ENCODE data around the gene RNF149.

The RNF149 gene

DNA sequence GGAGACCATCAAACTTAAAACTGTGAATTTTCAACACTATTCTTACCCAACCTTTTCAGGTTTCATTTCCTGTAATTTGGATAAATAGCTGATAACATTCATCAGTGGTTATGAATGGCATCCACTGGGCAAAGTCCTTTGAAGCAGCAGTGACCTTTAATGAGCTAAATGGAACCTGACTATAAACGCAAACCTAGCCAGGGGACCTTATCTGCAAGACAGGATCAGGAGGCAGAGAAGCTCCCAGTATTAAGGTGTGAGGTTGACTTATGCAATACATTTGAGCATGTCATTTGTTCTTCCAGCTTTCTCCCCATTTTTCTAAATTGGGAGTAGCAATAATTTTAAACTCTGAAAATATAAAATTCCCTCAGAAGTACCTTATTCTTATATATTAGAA is 40.4 kb upstream of the RNF149 start:
- Histone ChIP-seq H3K27ac (ENCODE audit: poor library complexity, severe bottlenecking) (no peak overlapping the region), H3K4me1 (ENCODE audit: insufficient read depth, poor library complexity, severe bottlenecking) (no peaks in the 10 kb centered on the region), H3K27me3 (ENCODE audit: insufficient read depth, poor library complexity, severe bottlenecking) (no peaks in the 10 kb centered on the region), H3K9me3 (ENCODE audit: severe bottlenecking) (no peaks in the 10 kb centered on the region), H3K36me3 (ENCODE audit: low read depth) (no peaks in the 10 kb centered on the region), H3K4me3 (ENCODE audit: severe bottlenecking) (no peak overlapping the region)
- no peak for ATAC-seq (ENCODE audit: low read depth)
- TF ChIP-seq, protein P1, sequence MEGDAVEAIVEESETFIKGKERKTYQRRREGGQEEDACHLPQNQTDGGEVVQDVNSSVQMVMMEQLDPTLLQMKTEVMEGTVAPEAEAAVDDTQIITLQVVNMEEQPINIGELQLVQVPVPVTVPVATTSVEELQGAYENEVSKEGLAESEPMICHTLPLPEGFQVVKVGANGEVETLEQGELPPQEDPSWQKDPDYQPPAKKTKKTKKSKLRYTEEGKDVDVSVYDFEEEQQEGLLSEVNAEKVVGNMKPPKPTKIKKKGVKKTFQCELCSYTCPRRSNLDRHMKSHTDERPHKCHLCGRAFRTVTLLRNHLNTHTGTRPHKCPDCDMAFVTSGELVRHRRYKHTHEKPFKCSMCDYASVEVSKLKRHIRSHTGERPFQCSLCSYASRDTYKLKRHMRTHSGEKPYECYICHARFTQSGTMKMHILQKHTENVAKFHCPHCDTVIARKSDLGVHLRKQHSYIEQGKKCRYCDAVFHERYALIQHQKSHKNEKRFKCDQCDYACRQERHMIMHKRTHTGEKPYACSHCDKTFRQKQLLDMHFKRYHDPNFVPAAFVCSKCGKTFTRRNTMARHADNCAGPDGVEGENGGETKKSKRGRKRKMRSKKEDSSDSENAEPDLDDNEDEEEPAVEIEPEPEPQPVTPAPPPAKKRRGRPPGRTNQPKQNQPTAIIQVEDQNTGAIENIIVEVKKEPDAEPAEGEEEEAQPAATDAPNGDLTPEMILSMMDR (IDR thresholded peaks at IDR 0.05; ENCODE audit: poor library complexity, severe bottlenecking) = no peak
- no peak for DNase-seq (ENCODE audit: low spot score)

DNA sequence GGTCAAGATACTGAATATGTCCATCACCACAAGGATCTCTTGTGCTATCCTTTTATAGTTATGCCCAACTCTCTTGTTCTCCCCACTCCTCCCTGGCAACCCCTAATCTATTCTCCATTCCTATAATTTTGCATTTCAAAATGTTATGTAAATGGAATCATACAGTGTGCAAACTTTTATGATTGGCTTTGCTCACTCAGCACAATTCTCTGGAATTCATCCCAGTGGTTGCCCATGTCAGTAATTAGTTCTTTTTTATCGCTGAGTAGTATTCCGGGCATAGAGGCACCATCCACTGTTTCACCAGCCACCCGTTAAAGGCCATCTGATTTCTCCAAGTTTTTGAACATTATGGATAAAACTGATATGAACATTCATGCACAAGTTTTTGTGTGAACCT is 38.4 kb upstream of the RNF149 start:
- no peaks in the 10 kb centered on the region for H3K36me3 ChIP-seq (ENCODE audit: low read depth)
- H3K4me1 ChIP-seq (ENCODE audit: insufficient read depth, poor library complexity, severe bottlenecking) = no peaks in the 10 kb centered on the region
- H3K27me3 ChIP-seq (ENCODE audit: insufficient read depth, poor library complexity, severe bottlenecking) = no peaks in the 10 kb centered on the region
- no peak for ATAC-seq (ENCODE audit: low read depth)
- no peaks in the 10 kb centered on the region for H3K9me3 ChIP-seq (ENCODE audit: severe bottlenecking)
- H3K27ac ChIP-seq (ENCODE audit: poor library complexity, severe bottlenecking) = no peak overlapping the region
- no peak overlapping the region for H3K4me3 ChIP-seq (ENCODE audit: severe bottlenecking)
- DNase-seq (ENCODE audit: low spot score) = no peak
- TF ChIP-seq, protein P1 (IDR thresholded peaks at IDR 0.05; ENCODE audit: poor library complexity, severe bottlenecking) = no peak

DNA sequence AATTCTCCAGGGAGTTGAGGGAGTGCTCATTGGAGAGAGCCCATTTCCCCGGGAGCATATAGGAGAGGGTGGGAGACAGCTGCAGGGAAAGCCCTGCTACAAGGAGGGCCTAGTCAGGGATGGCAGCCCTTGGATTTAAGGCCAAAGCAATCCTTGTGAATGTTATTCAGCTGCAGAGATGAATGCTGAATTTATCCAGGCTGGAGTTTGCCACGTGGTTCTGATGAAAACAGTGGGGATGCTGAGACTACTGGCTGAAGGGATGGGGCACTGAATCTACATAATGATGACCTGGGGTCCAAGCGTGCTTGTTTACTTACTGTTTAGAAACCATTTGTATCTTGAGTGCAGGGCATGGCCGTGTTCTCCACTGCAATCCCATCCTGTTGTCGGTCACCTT is 35.6 kb upstream of the RNF149 start:
- H3K27me3 ChIP-seq (ENCODE audit: insufficient read depth, poor library complexity, severe bottlenecking) = no peaks in the 10 kb centered on the region
- H3K27ac ChIP-seq (ENCODE audit: poor library complexity, severe bottlenecking) = no peak overlapping the region
- H3K4me3 ChIP-seq (ENCODE audit: severe bottlenecking) = no peak overlapping the region
- H3K4me1 ChIP-seq (ENCODE audit: insufficient read depth, poor library complexity, severe bottlenecking) = no peaks in the 10 kb centered on the region
- no peaks in the 10 kb centered on the region for H3K9me3 ChIP-seq (ENCODE audit: severe bottlenecking)
- ATAC-seq (ENCODE audit: low read depth) = no peak
- DNase-seq (ENCODE audit: low spot score) = no peak
- TF ChIP-seq, protein P1 (IDR thresholded peaks at IDR 0.05; ENCODE audit: poor library complexity, severe bottlenecking) = no peak
- H3K36me3 ChIP-seq (ENCODE audit: low read depth) = no peaks in the 10 kb centered on the region

DNA sequence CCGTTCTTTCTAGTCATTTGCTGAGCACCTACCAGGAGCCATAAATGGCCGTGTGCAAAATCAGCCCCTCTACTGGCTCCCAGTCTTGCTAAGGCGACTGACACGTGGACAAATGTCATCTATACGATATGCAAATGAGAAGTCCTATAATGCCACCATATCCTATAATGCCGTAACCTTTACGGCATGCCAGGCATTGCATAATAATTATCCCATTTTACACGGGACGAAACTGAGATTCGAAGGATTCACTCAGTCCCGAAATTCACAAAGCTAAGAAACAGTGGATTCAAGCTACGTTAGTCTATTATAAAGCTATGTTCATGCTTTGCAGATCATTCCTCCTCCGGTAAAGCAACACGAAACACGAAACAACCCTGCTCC is 34.1 kb upstream of the RNF149 start:
- Histone ChIP-seq H3K27ac (ENCODE audit: poor library complexity, severe bottlenecking) (no peak overlapping the region), H3K9me3 (ENCODE audit: severe bottlenecking) (no peaks in the 10 kb centered on the region), H3K36me3 (ENCODE audit: low read depth) (no peaks in the 10 kb centered on the region), H3K27me3 (ENCODE audit: insufficient read depth, poor library complexity, severe bottlenecking) (no peaks in the 10 kb centered on the region), H3K4me1 (ENCODE audit: insufficient read depth, poor library complexity, severe bottlenecking) (peaks cover 7% of the 10 kb centered on the region), H3K4me3 (ENCODE audit: severe bottlenecking) (no peak overlapping the region)
- no peak for ATAC-seq (ENCODE audit: low read depth)
- TF ChIP-seq, protein P1 (IDR thresholded peaks at IDR 0.05; ENCODE audit: poor library complexity, severe bottlenecking) = no peak
- DNase-seq (ENCODE audit: low spot score) = no peak

DNA sequence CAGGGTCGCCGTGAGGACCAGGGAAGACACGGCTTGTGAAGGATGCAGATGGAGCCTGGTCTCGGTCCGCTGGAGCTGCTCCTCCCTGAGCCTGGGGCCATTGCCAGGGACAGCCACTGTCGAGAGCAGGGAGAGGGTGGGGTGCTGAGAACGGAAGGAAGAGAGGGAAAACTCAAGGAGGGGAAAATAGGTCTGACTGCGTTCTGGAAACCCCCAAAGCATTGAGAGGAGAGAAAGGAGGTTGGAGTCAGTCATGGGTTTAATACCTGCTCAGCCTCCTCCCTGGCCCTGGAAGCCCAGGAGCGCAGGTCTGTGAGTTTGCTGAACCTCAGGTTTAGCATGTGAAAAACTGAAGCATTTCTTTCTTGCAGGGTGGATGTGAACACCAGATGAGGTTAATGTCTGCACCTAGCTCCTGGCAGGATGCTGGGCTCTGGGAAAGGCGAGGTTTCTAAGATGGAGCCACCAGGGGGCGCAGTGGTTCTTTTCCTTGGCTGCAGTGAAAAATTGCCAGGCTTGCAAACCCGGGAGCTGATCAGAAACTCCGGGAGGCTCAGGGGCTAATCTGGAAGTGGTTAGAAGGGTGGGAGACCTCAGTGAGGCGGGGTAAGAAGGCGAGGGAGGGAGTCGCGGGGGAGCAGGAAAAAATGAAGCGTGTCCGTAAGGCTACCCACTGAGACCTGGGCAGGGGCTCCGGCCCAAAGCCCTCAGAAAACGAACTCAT is 33.6 kb upstream of the RNF149 start:
- H3K36me3 ChIP-seq (ENCODE audit: low read depth) = no peaks in the 10 kb centered on the region
- no peak for DNase-seq (ENCODE audit: low spot score)
- peak; percentile 64 for ATAC-seq (ENCODE audit: low read depth)
- TF ChIP-seq, protein P1 (IDR thresholded peaks at IDR 0.05; ENCODE audit: poor library complexity, severe bottlenecking) = peak; percentile 88
- H3K27me3 ChIP-seq (ENCODE audit: insufficient read depth, poor library complexity, severe bottlenecking) = no peaks in the 10 kb centered on the region
- peaks cover 8% of the 10 kb centered on the region for H3K4me1 ChIP-seq (ENCODE audit: insufficient read depth, poor library complexity, severe bottlenecking)
- no peaks in the 10 kb centered on the region for H3K9me3 ChIP-seq (ENCODE audit: severe bottlenecking)
- no peak overlapping the region for H3K4me3 ChIP-seq (ENCODE audit: severe bottlenecking)
- no peak overlapping the region for H3K27ac ChIP-seq (ENCODE audit: poor library complexity, severe bottlenecking)

All from RWPE2 (cell line).